Skin epidermis (tissue), 12 donors: ENCODE data around the gene GFPT2.
A peak's percentile ranks its signal among the peaks of the same experiment; 100 is the strongest.

Experiments
- H3K27ac ChIP-seq, 21 experiments: fragments of 200-600 bp; sonication (generic) in 11 of 21; one replicate each; pipeline ENCODE4 v1.5.0; 2020; ENCODE audit warnings: mild to moderate bottlenecking in 3 of 21, inconsistent platforms in 2 of 21, moderate library complexity in 2 of 21
- H3K4me3 ChIP-seq, 7 experiments: fragments of 200-600 bp; sonication (generic) in 2 of 7; one replicate each; pipeline ENCODE4 v1.5.0; 2020; ENCODE audit warnings: inconsistent platforms in 2 of 7, mild to moderate bottlenecking in 2 of 7, moderate library complexity in 1 of 7

The GFPT2 gene

DNA sequence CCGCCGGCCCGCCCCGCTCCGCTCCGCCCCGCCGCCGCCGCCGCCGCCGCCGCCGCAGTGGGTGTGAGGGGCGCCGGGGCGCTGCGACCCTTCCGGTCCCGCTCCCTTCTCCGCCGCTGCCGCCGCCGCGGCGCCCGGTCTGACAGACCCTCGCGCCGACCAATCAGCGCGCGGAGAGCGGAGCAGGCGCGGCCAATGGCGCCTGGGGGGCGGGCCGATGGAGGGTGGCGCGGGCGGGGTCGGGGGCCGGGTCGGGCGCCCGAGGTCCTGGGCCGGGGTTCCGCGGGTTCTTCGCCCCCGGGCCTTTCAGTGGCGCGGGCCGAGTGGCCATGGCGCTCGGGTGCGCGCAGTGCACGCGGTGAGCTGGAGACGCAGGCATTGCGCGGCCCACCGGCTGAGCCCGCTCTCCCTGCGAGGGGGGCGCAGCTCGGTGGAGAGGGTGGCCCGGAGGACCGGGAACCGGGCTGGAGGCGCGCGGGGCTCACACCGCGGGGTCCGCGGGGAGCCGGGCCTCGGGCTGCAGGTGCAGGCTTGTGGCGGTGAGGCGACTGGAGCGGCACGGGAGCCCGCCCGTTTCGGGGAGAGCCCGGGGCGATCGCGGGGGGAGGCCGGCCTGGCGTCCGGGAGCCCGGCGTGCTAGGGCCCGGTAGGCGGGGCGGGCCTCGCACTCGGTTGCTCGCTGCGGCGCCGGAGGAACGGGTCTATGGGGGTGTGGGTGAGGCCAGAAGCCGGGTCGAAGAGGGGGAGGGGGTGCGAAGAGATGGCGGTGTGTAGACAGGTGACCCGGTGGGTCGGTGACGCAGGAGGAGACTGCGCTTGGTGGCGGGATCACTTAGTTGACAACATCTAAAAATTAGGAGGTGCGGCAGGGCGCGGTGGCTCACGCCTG lies 60.9 kb downstream of the GFPT2 start, which contains the start of gene MAPK9:
TSS of gene MAPK9 (minus strand) at position 141 of the 889 bp plus-strand sequence. CDS start 11,522 bp downstream, outside the sequence.
- peak within 1 kb of the TSS; percentile 29 to 96 (median 87) for H3K27ac ChIP-seq
- peak within 1 kb of the TSS; percentile 63 to 100 (median 98) for H3K4me3 ChIP-seq

DNA sequence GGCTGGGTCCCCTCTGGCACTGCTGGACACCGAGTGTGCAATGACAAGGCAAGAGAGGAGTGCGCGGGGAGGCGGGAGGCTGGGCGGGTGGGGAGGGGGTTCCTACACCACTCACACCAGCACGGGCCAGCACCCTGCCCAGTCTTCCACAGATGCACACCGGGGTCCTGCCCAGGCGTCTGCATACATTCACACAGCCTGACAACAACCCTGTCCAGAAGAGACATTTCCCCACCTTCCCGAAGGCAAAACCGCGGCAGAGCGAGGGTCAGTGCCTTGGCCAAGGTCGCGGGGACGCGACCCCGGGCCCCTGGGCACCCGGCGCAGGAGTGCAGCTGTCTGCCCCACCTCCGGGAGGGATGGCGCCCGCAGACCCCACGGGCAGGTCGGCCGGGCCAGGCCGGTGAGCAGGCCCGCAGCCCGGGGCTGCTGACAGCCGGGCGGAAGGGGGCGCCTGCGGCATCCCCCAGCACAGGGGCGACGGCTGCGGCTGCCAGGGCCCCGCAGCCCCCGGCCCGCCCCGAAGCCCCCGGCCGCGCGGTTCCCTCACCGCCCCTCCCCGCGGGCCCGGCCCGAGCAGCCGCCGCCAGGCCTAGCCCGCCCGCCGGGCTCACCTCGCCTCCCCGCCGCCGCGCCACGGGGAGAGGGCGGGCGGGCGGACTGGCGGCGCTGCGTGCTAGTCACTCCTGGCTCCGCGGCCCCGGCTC lies 61.7 kb downstream of the GFPT2 start:
- H3K27ac ChIP-seq = peak overlapping the region in 13 of 21 experiments; percentile 8 to 96 (median 60)
- peak overlapping the region; percentile 49 to 100 (median 91) for H3K4me3 ChIP-seq

DNA sequence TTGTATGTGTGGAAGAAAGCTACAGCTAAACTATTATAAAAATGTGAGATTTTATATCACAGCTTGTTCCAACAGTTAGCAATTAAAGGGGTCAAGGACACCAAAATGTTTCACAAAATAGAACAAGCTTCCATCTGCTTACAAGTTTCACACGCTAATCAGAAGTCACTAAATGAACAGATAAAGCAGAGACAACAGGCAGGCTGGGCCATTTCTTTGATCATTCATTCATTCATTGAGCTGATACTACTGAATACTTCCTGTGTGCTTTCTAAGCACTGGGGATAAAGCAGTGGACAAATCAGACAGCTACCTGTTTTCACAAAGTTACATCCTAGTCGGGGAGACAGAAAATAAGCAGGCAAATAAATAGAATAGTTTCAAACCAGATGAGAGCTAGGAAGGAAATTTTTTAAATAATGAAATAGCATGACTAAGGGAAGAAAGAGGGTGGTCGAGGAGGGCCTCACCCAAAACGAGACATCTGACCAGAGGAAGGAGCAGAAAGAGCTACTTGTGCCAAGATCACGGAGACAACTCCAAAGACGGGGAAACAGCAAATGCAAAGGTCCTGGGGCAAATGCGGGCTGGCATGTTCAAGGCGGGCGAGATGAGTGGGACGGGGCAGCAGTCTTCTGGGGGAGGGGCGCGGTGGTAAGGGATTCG lies 62.4 kb downstream of the GFPT2 start:
- H3K4me3 ChIP-seq = peak overlapping the region; percentile 49 to 100 (median 91)
- peak overlapping the region in 6 of 21 experiments; percentile 53 to 96 (median 74) for H3K27ac ChIP-seq

DNA sequence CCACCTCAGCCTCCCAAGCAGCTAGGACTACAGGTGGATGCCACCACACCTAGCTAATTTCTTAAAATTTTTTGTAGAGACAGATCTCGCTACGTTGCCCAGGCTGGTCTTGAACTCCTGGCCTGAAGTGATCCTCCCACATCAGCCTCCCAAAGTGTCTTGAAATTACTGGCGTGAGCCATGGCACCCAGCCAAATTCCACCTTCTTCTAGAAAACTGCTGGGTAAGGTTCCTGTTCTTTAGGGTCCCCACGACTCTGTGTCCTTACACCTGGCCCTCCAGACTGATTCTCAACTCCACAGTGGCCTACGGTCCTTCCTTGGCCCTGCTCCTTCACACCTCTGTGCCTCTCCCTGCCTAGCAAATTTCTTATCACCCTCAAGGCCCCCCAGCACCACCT lies 63.2 kb downstream of the GFPT2 start:
- no peak overlapping the region for H3K4me3 ChIP-seq
- H3K27ac ChIP-seq = no peak overlapping the region

DNA sequence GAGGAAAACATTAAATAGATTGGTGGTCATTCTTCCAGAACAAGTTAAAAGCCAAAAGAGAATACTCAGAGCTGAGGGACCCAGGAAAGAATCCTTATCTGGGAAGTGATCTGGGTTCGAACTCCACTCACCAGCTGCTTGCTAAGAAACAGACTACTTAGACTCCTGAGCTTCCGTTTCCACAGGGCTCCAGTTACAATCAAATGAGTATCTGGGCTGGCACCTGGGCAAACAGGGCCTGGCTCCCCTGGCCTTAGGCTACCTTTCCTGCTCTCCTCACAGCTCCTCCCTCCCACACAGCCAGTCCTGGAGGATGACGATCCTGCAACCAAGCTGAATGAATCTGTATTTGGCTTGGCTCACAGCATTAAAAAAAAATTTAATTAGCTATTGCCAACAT lies 63.7 kb downstream of the GFPT2 start:
- Histone ChIP-seq H3K4me3 (no peak overlapping the region), H3K27ac (no peak overlapping the region)

DNA sequence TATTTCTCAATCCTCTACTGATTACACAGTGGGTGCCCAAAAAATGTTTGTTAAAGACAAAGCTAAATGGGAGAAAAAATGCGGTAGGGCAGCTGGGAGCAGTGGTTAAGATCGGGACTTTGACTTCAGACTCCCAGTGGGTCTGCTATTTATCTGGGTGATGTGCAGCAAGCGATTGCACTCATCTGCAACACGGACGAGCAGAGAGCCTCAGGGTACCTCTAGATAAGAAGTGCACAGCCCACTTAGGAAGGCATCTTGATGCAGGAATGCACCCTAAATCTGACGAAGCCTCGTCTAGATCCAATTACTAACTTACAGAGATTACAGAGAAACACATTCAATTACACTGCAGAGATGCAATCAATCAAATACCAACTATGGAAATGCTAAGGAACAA lies 65.3 kb downstream of the GFPT2 start:
- Histone ChIP-seq H3K4me3 (no peak overlapping the region), H3K27ac (no peak overlapping the region)

DNA sequence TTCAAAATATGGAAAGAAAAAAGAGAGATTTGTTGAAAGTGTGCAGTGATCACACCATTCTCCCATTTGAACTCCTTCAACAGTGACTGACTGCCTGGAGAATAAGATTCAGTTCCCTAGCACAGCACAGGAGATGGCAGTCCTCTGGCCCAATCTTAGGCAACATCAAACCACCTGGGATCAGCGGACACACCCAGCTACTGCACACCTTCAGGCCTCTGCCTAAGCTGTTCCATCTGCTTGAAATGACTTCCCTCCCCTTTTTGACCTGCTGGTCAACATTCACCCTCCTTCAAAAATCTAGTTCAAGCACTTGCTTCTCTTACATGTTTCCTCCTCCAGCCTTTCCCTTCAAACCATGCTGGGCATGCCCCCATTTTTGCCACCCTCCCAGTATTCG lies 65.7 kb downstream of the GFPT2 start:
- no peak overlapping the region for H3K27ac ChIP-seq
- H3K4me3 ChIP-seq = no peak overlapping the region

DNA sequence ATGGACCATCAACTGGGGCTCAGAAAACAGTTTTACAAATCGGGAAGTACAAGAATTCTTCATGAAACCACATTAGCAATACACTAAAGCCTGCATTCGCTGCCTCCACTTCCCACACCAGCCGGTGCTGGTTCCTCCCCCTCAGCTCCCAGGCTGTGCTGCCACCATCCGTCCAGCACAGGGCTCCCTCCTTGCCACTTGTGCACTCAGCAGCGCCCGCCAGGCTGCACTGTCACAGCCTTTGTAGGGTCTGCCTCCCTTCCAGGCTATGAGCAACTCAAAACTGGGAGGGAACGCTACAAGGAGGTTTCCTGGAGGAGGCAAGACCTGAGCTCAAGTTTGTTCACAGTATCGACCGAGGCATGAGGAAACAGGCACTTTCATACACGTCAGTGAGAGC lies 69.0 kb downstream of the GFPT2 start:
- H3K27ac ChIP-seq = no peak overlapping the region
- H3K4me3 ChIP-seq = no peak overlapping the region

DNA sequence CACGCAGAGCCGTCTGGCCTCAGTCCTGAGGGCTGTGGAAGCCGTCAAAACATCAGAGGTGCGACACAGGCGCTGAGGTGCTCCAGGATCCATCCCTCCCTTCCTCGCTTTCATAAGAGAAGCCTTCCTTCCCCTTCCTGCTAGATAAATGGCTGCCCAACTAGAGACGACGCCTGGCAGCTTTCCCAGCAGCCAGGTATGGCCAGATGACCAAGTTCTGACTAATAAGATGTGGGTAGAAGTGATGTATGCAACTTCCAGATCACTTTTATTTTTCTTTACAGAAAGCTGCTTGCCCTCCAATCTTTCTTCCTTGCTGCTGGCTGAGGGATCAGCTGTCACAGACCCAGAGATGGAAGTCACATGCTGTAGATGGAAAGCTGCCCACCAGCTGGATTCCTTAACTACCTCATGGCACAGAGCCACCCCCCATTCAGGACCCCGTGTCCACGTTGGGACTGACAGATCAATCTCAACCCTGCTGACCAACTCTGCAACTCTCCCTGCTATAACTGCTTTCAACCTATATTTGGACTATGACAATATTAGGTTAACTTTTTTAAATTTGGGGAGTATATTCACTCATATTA lies 70.0 kb downstream of the GFPT2 start:
- H3K27ac ChIP-seq = no peak overlapping the region

DNA sequence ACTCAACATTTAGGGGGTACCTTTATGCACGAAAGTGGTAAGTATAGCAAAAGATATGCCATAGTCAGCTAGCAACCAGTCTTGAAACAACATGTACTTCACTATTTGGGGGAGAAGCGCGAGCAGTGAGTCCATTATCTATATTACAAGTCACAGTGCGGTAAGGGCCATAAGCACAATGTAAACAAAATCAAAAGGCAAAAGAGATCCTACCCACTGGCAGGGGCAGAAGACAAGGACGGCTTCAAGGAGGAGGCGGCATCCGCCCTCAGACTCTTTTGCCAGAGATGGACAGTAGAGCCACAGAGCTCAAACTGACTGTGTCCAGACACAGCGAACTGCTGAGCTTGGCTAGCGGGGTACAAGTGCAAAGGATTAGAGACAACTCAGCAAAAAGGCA lies 70.9 kb downstream of the GFPT2 start:
- H3K4me3 ChIP-seq = no peak overlapping the region
- no peak overlapping the region for H3K27ac ChIP-seq

More for the DNA sequence above, 70.0 kb downstream of the GFPT2 start:
- no peak overlapping the region for H3K4me3 ChIP-seq

DNA sequence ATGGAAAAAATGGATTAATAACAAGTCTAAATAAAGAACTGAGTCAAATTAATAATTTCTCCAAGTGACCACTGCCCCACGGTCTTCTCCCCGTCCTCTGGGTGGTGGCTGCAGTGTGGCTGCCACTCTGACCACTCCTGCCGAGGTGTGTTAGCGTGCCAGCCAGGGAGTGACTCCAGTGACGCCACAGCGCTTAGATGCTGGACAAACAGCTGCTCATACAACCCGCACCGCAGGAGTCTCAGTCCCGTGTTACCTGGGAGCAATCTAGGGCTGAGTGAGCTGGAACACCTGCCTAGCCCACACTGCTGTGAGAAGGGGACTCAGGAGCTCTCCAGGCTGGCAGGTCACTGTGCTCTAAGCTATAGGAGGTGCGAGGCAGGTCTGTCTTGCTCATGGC lies 71.4 kb downstream of the GFPT2 start:
- H3K4me3 ChIP-seq = no peak overlapping the region
- H3K27ac ChIP-seq = no peak overlapping the region

DNA sequence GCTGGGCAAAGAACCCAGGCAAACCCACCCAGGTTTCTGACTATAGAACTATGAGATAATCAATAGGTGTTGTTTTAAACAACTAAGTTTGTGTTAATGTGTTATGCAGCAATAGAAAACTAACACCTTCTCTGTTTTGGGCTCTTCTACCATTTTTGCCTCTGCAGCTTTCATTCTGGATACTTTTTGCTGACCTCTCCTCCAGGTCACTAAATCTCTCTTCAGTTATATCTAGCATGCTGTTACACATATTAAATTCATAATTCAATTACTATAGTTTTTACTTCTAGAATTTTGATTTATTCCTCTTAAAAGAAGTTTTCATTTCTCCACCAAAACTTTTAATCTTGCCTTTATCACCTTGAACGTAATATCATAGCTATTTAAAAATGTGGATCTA lies 78.4 kb downstream of the GFPT2 start:
- Histone ChIP-seq H3K27ac (no peak overlapping the region), H3K4me3 (no peak overlapping the region)

DNA sequence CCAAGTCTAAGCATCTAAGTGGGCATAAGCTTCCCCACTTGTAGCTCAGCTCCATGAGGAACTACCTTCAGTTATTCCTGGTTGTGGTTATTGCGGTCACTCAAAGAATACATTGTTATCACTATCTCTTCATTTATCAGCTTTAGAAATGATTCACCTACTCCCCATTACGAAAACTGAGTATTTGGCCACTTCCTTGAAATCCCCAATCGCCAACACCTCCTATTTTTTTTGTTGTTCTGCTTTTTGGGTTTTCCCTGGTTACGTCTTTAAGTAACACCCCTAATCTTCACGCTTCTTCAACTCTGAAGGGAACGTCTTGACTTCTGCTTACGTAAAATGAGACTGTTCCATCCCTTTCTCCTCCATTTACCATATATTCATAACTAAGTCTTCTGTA lies 81.9 kb downstream of the GFPT2 start:
- no peak overlapping the region for H3K4me3 ChIP-seq
- H3K27ac ChIP-seq = no peak overlapping the region

DNA sequence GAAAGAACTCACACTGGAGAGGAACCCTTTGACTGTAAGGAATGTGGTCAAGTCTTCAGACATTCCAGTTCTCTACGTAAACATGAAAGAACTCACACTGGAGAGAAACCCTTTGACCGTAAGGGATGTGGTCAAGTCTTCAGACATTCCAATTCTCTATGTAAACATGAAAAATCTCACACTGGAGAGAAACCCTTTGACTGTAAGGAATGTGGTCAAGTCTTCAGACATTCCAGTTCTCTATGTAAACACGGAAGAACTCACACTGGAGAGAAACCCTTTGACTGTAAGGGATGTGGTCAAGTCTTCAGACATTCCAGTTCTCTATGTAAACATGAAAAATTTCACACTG lies 93.9 kb downstream of the GFPT2 start:
- H3K27ac ChIP-seq = no peak overlapping the region
- H3K4me3 ChIP-seq = no peak overlapping the region

DNA sequence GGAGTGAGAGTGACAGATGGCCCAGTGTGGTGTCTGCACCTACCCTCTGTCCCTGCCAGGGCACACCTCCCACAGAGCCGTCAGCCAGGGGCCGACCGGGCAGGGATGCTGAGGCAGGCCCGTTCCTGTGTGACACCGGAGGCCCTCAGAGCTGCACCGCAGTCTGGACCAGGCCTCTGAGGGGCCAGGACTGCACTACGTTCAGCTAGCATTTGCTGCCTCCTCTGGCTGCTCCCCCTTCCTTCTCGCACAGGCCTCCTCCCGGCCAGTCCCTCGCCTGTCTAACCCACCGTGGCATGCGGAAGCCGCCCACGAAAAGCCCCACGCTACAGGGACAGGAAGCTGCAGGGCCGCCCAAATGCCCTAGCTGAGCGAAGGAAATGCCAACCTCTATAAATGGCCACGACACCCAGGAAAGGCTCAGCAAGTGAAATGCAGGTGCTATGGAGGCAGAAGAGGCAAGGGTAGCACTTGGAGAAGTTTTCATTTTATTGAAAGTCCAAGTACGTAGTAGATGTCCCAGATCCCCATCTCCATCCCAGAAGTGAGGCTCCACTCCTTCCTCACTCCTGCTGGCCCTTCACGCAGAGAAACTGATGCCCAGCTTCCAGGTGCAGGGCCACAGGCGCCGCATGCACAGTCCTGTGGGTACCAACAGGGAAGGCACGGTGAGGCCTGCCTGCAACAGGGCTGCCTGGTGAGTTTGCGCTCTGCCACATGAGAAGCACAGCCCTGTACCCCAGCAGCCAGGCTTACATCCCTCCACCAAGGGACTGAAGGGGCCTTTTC lies 99.9 kb downstream of the GFPT2 start:
- Histone ChIP-seq H3K4me3 (no peak overlapping the region), H3K27ac (no peak overlapping the region)

DNA sequence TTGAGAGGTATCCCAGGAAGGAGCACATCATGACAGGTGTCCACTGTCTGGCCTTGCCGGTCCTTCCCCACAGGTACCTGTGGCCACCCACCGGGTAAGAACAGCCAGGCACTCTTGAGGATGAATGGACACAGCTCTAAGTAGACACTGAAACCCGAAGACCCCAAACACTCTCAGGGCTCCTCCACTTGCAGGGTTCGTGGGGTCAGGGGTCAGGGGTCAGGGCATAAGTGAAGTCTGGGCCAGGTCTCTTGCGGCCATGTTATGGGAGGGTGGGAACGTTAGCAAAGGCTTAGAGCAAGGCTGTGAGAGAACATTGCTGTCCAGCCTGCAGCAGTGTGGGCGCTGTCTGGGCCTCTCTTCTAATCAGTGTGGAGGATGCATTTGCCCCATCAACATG lies 101.2 kb downstream of the GFPT2 start:
- H3K27ac ChIP-seq = no peak overlapping the region

DNA sequence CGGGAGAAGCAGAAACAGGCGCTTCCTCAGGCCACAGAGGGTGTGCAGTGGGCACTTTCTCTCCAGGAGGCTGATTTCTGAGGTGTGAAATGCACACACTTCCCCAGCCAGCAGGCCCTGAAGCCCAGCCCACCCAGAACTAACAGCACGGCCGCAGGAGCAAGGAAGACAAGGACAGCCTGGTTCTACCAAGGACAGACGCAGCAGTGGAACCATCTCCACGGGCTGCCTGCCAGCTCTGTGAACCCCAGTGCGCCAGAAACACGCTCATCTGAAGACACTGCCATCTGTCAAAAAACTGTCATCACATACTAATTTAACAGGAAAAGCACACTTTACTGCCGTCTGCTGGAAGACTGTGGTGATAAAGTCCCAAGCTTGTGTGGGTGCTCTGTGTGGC lies 102.0 kb downstream of the GFPT2 start:
- no peak overlapping the region for H3K4me3 ChIP-seq
- H3K27ac ChIP-seq = no peak overlapping the region

More for the DNA sequence above, 101.2 kb downstream of the GFPT2 start:
- H3K4me3 ChIP-seq = no peak overlapping the region
